ENCODE data around the gene EMSY.

Gene EMSY

DNA sequence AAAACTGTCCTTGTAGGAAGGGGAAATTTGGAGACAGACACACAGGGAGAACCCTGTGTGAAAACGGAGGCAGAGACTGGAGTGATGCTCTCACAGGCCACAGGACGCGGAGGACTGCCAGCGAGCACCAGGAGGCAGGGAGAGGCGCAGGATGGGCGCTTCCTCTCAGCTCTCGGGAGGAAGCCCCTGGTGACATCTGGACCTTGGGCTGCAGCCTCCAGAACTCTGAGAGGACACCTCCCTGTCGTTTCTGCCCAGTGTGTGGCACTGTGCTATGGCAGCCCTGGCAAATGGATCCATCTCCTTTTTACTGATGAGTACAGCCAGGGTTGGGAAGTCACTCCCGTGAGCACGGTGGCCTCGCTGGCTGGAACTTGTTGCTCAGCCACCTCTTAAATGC, 151.8 kb downstream of the EMSY start:
- no peak overlapping the region for H3K4me3 ChIP-seq (ENCODE audit: low read depth, low read length)
- TF ChIP-seq, protein P1, sequence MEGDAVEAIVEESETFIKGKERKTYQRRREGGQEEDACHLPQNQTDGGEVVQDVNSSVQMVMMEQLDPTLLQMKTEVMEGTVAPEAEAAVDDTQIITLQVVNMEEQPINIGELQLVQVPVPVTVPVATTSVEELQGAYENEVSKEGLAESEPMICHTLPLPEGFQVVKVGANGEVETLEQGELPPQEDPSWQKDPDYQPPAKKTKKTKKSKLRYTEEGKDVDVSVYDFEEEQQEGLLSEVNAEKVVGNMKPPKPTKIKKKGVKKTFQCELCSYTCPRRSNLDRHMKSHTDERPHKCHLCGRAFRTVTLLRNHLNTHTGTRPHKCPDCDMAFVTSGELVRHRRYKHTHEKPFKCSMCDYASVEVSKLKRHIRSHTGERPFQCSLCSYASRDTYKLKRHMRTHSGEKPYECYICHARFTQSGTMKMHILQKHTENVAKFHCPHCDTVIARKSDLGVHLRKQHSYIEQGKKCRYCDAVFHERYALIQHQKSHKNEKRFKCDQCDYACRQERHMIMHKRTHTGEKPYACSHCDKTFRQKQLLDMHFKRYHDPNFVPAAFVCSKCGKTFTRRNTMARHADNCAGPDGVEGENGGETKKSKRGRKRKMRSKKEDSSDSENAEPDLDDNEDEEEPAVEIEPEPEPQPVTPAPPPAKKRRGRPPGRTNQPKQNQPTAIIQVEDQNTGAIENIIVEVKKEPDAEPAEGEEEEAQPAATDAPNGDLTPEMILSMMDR (IDR thresholded peaks at IDR 0.05; ENCODE audit: low read depth, low read length), result no peak
- in situ Hi-C loops (cut with HindIII; ENCODE audit: low sequenced_read_pairs), result no loop called here
- DNase-seq (ENCODE audit: low read depth, low spot score), result no peak

DNA sequence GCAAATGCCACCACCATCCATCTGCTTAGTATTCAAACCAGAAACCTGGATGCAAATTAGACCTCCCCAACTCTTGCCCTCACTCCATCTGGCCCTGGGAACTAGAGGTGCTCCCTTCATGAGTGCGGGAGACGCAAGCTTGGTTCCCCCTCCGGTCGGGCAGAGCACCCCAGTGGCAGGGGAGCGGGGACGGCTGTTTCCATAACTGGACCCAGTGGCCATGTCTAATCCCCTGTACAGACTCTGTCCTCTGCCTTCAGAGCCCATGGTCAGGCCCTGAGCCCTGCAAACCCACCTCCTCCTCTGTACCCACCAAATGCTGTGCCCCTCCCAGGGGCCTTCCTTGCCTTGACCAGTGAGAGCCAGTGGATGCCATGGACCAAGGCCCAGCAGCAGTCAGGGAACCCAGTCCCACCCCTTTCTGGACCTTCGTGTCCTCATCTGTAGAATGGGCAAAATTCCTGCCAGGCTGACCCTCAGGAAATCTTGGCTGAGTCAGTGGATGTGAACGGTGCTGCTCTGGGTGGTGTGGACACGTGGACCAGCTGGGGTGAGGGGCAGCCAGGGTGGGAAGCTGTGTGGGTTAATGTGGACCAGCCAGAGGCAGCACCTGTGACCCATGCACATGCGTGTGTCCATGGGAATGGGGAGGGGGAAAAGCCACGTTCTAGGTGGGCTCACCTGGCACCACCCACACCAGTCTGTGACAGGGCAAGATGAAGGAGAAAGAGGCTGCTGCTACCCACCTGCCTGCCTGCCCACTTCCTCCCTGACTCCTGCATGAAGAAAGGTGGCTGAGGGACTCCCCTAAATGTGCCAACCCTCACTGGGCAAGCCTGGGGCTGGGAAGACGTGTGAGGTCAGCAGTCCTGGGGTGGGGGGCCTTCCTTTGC, 153.0 kb downstream of the EMSY start:
- H3K4me3 ChIP-seq (ENCODE audit: low read depth, low read length), result no peak overlapping the region
- DNase-seq (ENCODE audit: low read depth, low spot score), result no peak
- TF ChIP-seq, protein P1 (IDR thresholded peaks at IDR 0.05; ENCODE audit: low read depth, low read length), result no peak
- in situ Hi-C loops (cut with HindIII; ENCODE audit: low sequenced_read_pairs), result no loop called here

DNA sequence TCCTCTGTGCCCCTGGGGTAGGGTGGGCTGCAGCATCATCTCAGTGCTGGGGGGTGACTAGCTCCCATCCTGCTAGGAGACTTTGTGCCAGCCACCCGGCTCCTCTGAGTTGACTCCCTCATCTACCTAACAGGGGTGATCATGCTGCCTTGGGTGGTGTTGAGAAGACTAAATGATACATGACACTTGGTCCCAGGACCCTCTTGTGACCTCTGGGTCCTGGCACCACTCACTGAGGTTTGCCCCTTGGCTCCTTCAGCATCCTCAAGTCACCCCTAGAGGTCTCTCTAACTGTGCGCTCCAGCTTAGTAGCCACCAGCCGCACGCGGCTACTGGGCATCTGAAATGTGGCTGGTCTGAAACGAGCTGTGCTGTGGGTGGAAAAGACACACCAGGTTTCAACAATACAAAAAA, 153.6 kb downstream of the EMSY start:
- TF ChIP-seq, protein P1 (IDR thresholded peaks at IDR 0.05; ENCODE audit: low read depth, low read length), result peak; percentile 62
- in situ Hi-C loops (cut with HindIII; ENCODE audit: low sequenced_read_pairs), result no loop called here
- peak; percentile 51 for DNase-seq (ENCODE audit: low read depth, low spot score)
- H3K4me3 ChIP-seq (ENCODE audit: low read depth, low read length), result no peak overlapping the region

DNA sequence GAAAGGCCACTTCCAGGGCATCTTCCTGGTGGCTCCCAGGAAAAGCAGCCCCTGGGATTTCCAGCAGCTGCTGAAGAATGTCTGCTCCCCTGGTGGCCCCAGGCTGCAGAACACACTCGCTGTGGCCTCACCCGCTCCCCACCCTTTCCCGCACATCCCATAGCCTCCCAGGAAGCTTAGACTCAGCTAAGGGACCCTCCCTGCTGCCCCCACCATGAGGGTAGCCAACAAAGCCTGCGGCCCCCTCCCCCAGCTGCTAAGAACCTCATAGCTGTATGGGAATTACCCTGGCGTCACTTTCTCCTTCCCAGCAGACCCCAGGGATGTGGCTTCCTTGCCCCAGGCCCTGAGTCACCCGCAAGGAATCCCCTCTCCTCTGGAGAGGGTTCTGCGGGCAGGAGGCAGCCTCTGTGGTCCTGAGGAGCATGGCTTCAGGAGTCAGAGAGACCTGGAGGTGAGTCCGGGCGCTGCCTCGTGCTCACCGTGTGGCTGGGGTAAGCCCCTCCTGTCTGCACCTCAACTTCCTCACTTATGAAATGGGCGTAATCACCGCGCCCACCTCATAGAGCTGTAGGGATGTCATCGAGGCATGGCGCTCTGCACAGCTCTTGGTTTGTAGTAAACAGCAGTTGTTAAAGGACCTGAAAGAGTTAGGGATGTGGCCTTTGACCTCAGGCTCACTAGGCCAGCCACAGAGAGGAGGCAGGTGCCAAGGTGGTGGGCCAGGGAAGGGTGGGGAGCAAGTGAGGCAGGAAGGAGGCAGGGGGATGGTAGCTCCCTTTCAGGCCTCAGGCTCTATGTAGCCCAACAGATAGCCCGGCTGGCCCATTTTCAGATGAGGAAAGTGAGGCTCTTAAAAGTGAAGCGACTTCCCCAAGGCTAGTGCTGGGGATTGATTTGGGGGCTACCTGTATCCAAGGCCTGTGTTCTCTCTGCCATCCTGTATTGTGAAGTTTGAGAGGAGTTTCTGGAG, 154.5 kb downstream of the EMSY start:
- DNase-seq (ENCODE audit: low read depth, low spot score), result peak; percentile 72
- no peak overlapping the region for H3K4me3 ChIP-seq (ENCODE audit: low read depth, low read length)
- in situ Hi-C loops (cut with HindIII; ENCODE audit: low sequenced_read_pairs), result no loop called here

DNA sequence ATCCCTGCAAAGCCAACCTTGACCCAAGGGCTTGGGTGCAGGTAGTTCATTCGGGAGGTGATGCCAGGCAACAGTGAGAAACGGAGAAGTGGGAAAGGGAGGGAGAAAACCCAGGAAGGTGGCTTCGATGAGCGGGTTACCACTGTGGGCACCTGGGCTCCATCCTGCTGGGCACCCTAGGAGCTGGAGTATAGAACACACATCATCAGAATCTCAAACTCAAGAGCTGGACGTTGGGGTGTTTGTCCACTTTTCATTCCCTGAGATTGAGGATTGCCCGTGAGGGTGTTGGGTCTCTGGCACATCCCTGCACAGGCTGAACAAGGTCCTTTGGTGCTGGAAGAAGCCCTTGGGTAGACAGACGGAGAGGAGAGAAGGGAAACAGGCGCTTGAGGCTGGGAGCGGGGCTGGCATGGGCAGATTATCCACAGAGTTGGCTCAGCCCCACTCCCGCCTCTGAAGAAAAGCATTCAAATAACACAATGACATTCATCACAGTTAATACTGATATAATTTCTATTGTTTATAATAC, 155.4 kb downstream of the EMSY start:
- no peak for DNase-seq (ENCODE audit: low read depth, low spot score)
- in situ Hi-C loops (cut with HindIII; ENCODE audit: low sequenced_read_pairs), result no loop called here
- H3K4me3 ChIP-seq (ENCODE audit: low read depth, low read length), result no peak overlapping the region
- TF ChIP-seq, protein P1 (IDR thresholded peaks at IDR 0.05; ENCODE audit: low read depth, low read length), result no peak

More for the DNA sequence above, 154.5 kb downstream of the EMSY start:
- TF ChIP-seq, protein P1 (IDR thresholded peaks at IDR 0.05; ENCODE audit: low read depth, low read length), result no peak

DNA sequence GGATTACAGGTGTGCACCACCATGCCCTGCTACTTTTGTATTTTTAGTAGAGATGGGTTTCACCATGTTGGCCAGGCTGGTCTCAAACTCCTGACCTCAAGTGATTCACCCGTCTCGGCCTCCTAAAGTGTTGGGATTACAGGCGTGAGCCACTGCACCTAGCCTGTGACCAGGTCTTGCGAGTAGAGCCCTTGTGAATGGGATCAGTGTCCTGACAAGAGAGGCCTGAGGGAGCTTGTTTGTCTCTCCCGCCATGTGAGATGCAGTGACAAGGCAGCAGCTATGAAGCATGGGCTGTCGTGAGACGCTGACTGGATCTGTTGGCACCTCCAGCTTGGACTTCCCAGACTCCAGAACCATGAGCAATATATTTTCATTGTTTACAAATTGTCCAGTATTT, 156.5 kb downstream of the EMSY start:
- no peak overlapping the region for H3K4me3 ChIP-seq (ENCODE audit: low read depth, low read length)
- no peak for DNase-seq (ENCODE audit: low read depth, low spot score)
- in situ Hi-C loops (cut with HindIII; ENCODE audit: low sequenced_read_pairs), result no loop called here

More for the DNA sequence above, 156.5 kb downstream of the EMSY start:
- TF ChIP-seq, protein P1 (IDR thresholded peaks at IDR 0.05; ENCODE audit: low read depth, low read length), result no peak
